AG04450 (cell line): Measurements from ENCODE around the gene MKNK1. TPM values are rescaled to one million over a fixed set of nuclear protein-coding genes. Genes with fewer than 3 reads are reported as not detected.

Experiments used
- CTCF ChIA-PET: fragments of 300-600, 350-600 bp; formaldehyde crosslinking; extraction: SDS; loops from one replicate; lab custom pipeline; 2022; ENCODE audit warnings: antibody characterized with exemption, inconsistent platforms; lab: Charles Lee
- POLR2A ChIA-PET: fragments of 350-600 bp; formaldehyde crosslinking; extraction: SDS; loops from one replicate; lab custom pipeline; 2021; ENCODE audit warnings: antibody characterized with exemption, inconsistent platforms; lab: Yijun Ruan, JAX
- DNase-seq: peaks from one replicate; pipeline ENCODE4 v3.0.0-alpha.2; 2011; ENCODE audit warnings: low read depth, low spot score
- H3K27ac ChIP-seq: one replicate; pipeline ENCODE4 v1.5.1; 2012; ENCODE audit warnings: low read depth, low read length, control low read depth
- H3K27me3 ChIP-seq: one replicate; pipeline ENCODE4 v1.6.0; 2012; ENCODE audit warnings: low read length; ENCODE audit not compliant: control insufficient read depth, insufficient read depth
- H3K4me3 ChIP-seq: 2 replicates; pipeline ENCODE4 v1.5.1; 2011; ENCODE audit warnings: mild to moderate bottlenecking, low read depth, low read length, control low read depth
- H3K9me3 ChIP-seq: 2 replicates; pipeline ENCODE4 v1.5.1; 2012; ENCODE audit warnings: low read length; ENCODE audit not compliant: control insufficient read depth, insufficient read depth
- polyA plus RNA-seq: library from polyadenylated mRNA; depleted of rRNA; stranded (reverse); fragments of >200 nt; gene quantifications from 2 replicates; pipeline ENCODE4 v1.2.3, GENCODE V29; 2011
- TF ChIP-seq, protein P1 (sequence below): IDR thresholded peaks from 2 replicates; pipeline ENCODE4 v1.5.1; 2011; ENCODE audit warnings: low read depth, low read length, control low read depth, inconsistent platforms

MKNK1 gene
- polyA plus RNA-seq, 1 experiment: 41.5 TPM

DNA sequence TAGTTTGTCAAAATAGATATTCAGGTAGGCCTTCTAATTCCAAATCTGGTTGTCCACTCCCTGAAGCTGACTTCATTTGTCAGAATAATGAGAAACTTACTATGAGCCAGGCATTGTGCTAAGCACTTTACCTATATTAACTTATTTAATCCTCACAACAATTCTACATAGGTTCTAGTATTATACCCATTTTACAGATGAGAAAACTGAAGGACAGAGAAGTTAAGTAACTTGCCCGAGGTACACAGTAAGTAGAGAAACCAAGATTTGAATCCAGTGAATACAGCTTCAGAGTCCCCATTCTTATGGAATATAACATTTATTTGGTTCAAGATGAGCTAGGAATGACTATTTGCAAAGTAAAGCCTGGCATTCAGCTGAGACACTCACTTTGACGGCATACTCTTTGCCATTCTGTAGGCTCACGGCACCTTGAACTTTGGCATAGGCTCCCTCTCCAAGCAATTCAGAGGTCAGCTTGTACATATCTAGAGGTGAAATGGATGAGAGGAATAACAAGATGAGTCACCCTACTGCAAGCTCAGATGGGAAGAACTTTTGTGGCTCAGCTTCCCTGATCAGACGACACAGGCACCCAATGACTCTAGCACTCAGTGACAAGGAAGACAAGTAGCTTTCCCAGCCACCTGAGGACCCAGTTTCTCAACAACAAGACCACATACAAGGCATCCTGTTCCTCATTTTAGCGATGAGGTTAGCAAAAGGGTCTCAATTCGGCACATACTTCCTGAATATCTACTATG is 23.7 kb downstream of the MKNK1 start:
- no peaks in the 10 kb centered on the region for H3K27me3 ChIP-seq
- CTCF ChIA-PET: interaction anchor here (0.6 kb wide), 1 partner anchor 51 kb away, joined by 11 read pairs; no protein-coding TSS in a partner anchor

DNA sequence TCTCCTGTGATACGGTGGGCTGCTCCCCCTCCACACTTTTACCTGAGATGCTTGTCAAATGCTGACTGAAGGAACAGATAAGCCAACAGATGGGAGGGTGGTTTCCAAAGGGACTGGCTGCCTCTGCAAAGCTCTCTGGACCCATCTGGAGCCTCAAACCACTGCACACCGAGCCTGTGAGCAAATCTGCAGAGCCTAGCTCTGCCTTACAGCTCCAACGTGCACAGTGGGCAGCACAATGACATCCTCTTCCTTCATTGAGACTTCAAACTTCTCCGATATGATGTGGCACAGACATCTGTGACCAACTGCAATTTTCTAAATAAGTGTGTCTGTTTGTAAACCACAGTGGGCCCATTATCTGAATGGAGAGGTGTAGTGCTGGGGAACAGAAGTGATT is 26.4 kb downstream of the MKNK1 start:
- TF ChIP-seq, protein P1, sequence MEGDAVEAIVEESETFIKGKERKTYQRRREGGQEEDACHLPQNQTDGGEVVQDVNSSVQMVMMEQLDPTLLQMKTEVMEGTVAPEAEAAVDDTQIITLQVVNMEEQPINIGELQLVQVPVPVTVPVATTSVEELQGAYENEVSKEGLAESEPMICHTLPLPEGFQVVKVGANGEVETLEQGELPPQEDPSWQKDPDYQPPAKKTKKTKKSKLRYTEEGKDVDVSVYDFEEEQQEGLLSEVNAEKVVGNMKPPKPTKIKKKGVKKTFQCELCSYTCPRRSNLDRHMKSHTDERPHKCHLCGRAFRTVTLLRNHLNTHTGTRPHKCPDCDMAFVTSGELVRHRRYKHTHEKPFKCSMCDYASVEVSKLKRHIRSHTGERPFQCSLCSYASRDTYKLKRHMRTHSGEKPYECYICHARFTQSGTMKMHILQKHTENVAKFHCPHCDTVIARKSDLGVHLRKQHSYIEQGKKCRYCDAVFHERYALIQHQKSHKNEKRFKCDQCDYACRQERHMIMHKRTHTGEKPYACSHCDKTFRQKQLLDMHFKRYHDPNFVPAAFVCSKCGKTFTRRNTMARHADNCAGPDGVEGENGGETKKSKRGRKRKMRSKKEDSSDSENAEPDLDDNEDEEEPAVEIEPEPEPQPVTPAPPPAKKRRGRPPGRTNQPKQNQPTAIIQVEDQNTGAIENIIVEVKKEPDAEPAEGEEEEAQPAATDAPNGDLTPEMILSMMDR: no peak
- POLR2A ChIA-PET: no interaction called here
- no peak overlapping the region for H3K4me3 ChIP-seq
- H3K9me3 ChIP-seq: no peaks in the 10 kb centered on the region
- CTCF ChIA-PET: no interaction called here
- DNase-seq: no peak
- no peak overlapping the region for H3K27ac ChIP-seq
- no peaks in the 10 kb centered on the region for H3K27me3 ChIP-seq

More for the DNA sequence above, 23.7 kb downstream of the MKNK1 start:
- Histone ChIP-seq H3K4me3 (no peak overlapping the region), H3K27ac (no peak overlapping the region), H3K9me3 (no peaks in the 10 kb centered on the region)
- TF ChIP-seq, protein P1: no peak
- DNase-seq: no peak
- POLR2A ChIA-PET: no interaction called here

DNA sequence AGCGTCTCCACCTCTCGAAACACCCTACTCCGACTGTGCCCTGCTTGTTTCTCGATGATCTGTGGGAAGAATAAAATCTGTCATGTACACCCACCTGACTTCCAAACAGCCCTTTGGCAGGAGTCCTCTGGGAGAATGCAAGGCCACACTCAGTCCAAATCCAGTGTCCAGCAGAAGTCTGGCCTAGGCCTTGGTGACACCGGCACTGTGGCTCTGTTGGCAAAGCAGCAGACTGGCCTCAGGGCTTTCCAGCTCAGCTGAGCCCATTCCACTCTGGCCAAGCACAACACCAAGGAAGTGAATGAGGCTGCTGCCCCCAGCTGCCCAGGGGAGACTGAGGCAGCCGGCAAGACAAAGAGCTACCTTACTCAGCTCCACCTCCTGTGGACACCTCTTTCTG is 27.5 kb downstream of the MKNK1 start:
- TF ChIP-seq, protein P1: no peak
- Histone ChIP-seq H3K9me3 (no peaks in the 10 kb centered on the region), H3K27me3 (no peaks in the 10 kb centered on the region), H3K4me3 (no peak overlapping the region), H3K27ac (no peak overlapping the region)
- ChIA-PET POLR2A (no interaction called here), CTCF (no interaction called here)
- no peak for DNase-seq

DNA sequence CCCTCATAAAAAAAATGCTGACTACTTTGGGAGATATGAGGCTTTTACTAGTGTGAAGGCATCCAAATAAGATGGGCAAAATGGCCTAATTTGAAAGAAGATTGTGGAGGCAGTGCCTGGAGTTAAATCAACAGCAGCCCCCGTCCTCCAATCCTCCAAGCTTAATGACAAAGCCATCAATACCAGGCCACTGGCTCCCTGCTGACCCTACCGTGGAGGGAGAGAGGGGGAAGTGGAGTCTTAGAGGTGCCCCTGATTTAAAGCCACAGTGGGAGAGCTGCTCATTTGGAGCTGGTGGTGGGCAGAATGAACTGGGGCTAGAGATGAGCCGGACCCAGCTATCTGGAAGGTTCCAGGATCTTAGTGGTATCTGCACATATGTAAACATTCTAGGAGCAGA is 28.3 kb downstream of the MKNK1 start:
- CTCF ChIA-PET: interaction anchor here (1.1 kb wide), 1 partner anchor 129 kb away, joined by 5 read pairs; no protein-coding TSS in a partner anchor
- no peak for DNase-seq
- POLR2A ChIA-PET: no interaction called here
- TF ChIP-seq, protein P1: no peak
- Histone ChIP-seq H3K27me3 (no peaks in the 10 kb centered on the region), H3K9me3 (no peaks in the 10 kb centered on the region), H3K27ac (no peak overlapping the region), H3K4me3 (no peak overlapping the region)

DNA sequence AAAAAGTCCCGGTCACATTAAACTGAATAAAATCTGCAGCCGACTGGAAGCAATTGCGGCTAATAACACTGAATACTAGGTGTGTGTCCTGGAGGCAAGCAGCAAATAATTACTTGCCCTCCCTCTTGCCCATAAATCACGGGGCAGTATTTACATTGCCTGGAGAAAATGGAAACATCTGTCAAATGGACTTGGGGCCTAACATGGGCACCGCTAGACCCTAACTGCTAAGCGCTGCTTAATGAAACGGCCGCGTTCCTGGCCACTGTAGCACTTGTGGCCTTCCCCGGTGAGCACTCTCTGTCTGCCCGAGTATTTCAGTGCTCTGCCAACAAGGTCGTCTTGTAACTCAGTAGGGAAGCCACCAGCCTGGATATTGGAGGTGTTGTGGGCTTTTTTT is 28.8 kb downstream of the MKNK1 start:
- Histone ChIP-seq H3K27me3 (no peaks in the 10 kb centered on the region), H3K4me3 (no peak overlapping the region), H3K9me3 (no peaks in the 10 kb centered on the region), H3K27ac (no peak overlapping the region)
- POLR2A ChIA-PET: no interaction called here
- TF ChIP-seq, protein P1: no peak
- no peak for DNase-seq
- CTCF ChIA-PET: interaction anchor here (1.1 kb wide), 1 partner anchor 128 kb away, joined by 5 read pairs; no protein-coding TSS in a partner anchor
